ENCODE measurements around the gene SLIT3.

Gene SLIT3

GRCh38 chr5:169013208-169013728, 287.7 kb downstream of the SLIT3 start:
- Mint-ChIP-seq H3K4me1 (ENCODE audit: low read depth) (no peaks in the 10 kb centered on the region), H3K27me3 (no peaks in the 10 kb centered on the region), H3K27ac (no peak overlapping the region), H3K4me3 (no peak overlapping the region), H3K9me3 (no peaks in the 10 kb centered on the region), H3K36me3 (ENCODE audit: low read depth) (no peaks in the 10 kb centered on the region)
- intact Hi-C loops (cut with micrococcal nuclease), result no loop called here

DNA sequence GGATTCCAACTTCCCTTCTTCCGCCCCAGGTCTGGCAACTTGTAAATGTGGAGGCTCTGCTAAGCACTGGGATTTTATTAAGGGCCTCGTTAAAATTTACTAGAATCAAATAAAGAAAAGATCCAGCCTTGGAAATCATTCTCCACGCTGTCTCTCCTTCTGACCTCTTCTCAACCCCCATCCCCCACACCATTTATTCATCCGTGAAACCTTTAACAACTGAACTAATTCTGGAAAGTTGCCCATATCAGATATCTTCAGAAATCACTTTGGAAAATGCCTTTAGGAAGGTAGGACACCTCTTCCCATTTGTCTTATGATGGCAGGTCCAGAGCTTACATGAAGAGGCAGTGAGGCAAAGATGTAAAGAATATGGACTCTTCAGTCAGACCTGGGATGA, 288.5 kb downstream of the SLIT3 start:
- H3K27ac Mint-ChIP-seq, result no peak overlapping the region
- H3K27me3 Mint-ChIP-seq, result no peaks in the 10 kb centered on the region
- H3K36me3 Mint-ChIP-seq (ENCODE audit: low read depth), result no peaks in the 10 kb centered on the region
- H3K4me3 Mint-ChIP-seq, result no peak overlapping the region
- H3K4me1 Mint-ChIP-seq (ENCODE audit: low read depth), result no peaks in the 10 kb centered on the region
- intact Hi-C loops (cut with micrococcal nuclease), result no loop called here
- H3K9me3 Mint-ChIP-seq, result no peaks in the 10 kb centered on the region

GRCh38 chr5:169011451-169011850, 289.5 kb downstream of the SLIT3 start:
- no peaks in the 10 kb centered on the region for H3K36me3 Mint-ChIP-seq (ENCODE audit: low read depth)
- no peaks in the 10 kb centered on the region for H3K4me1 Mint-ChIP-seq (ENCODE audit: low read depth)
- H3K27me3 Mint-ChIP-seq, result no peaks in the 10 kb centered on the region
- no peaks in the 10 kb centered on the region for H3K9me3 Mint-ChIP-seq
- intact Hi-C loops (cut with micrococcal nuclease), result no loop called here
- no peak overlapping the region for H3K27ac Mint-ChIP-seq
- H3K4me3 Mint-ChIP-seq, result no peak overlapping the region

DNA sequence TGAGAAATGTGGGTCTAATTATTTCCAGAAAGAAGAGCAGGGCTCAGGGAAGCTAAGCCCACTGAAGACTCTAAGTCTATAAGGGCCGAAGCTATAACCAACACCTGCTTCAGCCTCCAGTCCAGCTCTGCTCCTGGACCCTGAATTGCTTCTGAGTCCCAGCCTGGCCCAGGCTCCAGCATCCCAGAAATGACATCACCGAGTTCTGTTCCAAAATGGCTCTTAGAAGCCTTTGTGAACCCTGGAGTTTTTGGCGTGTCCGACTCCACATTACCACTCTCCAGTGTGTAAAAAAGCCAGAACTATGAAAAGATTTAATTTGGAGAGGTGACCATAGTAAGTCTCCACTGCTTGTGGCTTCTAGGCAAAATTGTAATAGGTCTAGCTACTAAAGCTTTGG, 289.9 kb downstream of the SLIT3 start:
- Mint-ChIP-seq H3K4me3 (no peak overlapping the region), H3K36me3 (ENCODE audit: low read depth) (no peaks in the 10 kb centered on the region), H3K4me1 (ENCODE audit: low read depth) (no peaks in the 10 kb centered on the region), H3K27me3 (no peaks in the 10 kb centered on the region), H3K27ac (no peak overlapping the region), H3K9me3 (no peaks in the 10 kb centered on the region)
- intact Hi-C loops (cut with micrococcal nuclease), result no loop called here

- H3K4me3 Mint-ChIP-seq, result no peak overlapping the region
- H3K27me3 Mint-ChIP-seq, result no peaks in the 10 kb centered on the region
These were observed 291.8 kb downstream of the SLIT3 start for GRCh38 chr5:169009123-169009522.

GRCh38 chr5:169006842-169007790, 293.8 kb downstream of the SLIT3 start:
- Mint-ChIP-seq H3K27ac (no peak overlapping the region), H3K36me3 (ENCODE audit: low read depth) (no peaks in the 10 kb centered on the region), H3K4me3 (no peak overlapping the region), H3K9me3 (no peaks in the 10 kb centered on the region), H3K4me1 (ENCODE audit: low read depth) (no peaks in the 10 kb centered on the region), H3K27me3 (peaks cover 2% of the 10 kb centered on the region)
- intact Hi-C loops (cut with micrococcal nuclease), result no loop called here

More at GRCh38 chr5:169009123-169009522, 291.8 kb downstream of the SLIT3 start:
- Mint-ChIP-seq H3K9me3 (no peaks in the 10 kb centered on the region), H3K27ac (no peak overlapping the region), H3K4me1 (ENCODE audit: low read depth) (no peaks in the 10 kb centered on the region), H3K36me3 (ENCODE audit: low read depth) (no peaks in the 10 kb centered on the region)
- intact Hi-C loops (cut with micrococcal nuclease), result no loop called here

DNA sequence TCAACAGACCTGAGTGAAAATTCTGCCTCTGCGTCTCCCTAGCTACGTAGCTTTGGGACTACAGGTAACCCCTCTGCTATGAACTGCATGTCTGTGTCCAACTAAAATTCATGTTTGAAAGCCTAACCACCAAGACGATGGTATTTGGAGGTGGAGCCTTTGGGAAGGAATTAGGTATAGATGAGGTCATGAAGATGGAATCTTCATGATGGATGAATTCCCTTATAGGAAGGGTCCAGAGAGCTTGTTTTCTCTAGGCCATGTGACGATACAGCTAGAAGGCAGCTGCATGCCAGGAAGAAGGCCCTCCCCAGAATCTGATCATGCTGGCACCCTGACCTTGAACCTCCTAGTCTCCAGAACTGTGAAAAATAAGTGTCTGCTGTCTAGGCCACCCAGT, 296.4 kb downstream of the SLIT3 start:
- Mint-ChIP-seq H3K27me3 (peaks cover 5% of the 10 kb centered on the region), H3K4me1 (ENCODE audit: low read depth) (no peaks in the 10 kb centered on the region), H3K4me3 (no peak overlapping the region), H3K9me3 (no peaks in the 10 kb centered on the region), H3K27ac (no peak overlapping the region), H3K36me3 (ENCODE audit: low read depth) (no peaks in the 10 kb centered on the region)
- intact Hi-C loops (cut with micrococcal nuclease), result no loop called here

GRCh38 chr5:169003721-169004541, 297.0 kb downstream of the SLIT3 start:
- H3K9me3 Mint-ChIP-seq, result no peaks in the 10 kb centered on the region
- H3K27ac Mint-ChIP-seq, result no peak overlapping the region
- H3K36me3 Mint-ChIP-seq (ENCODE audit: low read depth), result no peaks in the 10 kb centered on the region
- no peak overlapping the region for H3K4me3 Mint-ChIP-seq
- H3K4me1 Mint-ChIP-seq (ENCODE audit: low read depth), result no peaks in the 10 kb centered on the region
- peaks cover 5% of the 10 kb centered on the region for H3K27me3 Mint-ChIP-seq
- intact Hi-C loops (cut with micrococcal nuclease), result no loop called here

DNA sequence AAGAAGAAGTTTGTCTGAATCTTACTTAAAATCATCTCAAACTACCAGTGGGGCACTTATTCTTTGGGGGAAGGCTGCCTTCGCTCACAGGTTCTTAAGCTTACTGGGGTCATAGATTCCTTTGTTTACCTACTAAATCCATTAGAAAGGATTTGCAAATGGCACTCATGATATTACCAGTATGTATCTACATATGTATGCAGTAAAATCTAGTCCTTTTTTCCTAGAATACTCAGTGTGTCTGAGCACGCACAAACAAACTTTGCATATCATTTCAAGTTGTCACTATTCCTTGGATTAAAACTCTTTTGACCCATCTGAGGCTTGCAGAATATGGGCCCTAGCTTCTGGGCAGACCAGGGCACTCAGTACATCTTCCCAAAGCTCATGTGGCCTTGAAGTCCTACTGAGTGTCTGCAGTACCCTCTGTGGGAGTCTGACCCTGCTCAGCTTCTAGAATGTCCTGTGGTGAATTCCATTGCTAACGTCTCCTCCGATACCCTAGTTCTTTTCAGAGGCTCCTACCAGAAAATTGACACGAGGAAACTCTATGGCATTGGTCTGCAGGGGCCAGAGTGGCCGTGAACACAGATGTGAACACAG, 297.9 kb downstream of the SLIT3 start:
- intact Hi-C loops (cut with micrococcal nuclease), result no loop called here
- Mint-ChIP-seq H3K4me3 (no peak overlapping the region), H3K4me1 (ENCODE audit: low read depth) (no peaks in the 10 kb centered on the region), H3K27me3 (peaks cover 5% of the 10 kb centered on the region), H3K27ac (no peak overlapping the region), H3K9me3 (no peaks in the 10 kb centered on the region), H3K36me3 (ENCODE audit: low read depth) (no peaks in the 10 kb centered on the region)

GRCh38 chr5:169001394-169001793, 299.5 kb downstream of the SLIT3 start:
- Mint-ChIP-seq H3K36me3 (ENCODE audit: low read depth) (no peaks in the 10 kb centered on the region), H3K4me3 (no peak overlapping the region), H3K27ac (no peak overlapping the region), H3K4me1 (ENCODE audit: low read depth) (no peaks in the 10 kb centered on the region), H3K27me3 (peaks cover 6% of the 10 kb centered on the region), H3K9me3 (no peaks in the 10 kb centered on the region)
- intact Hi-C loops (cut with micrococcal nuclease), result no loop called here

DNA sequence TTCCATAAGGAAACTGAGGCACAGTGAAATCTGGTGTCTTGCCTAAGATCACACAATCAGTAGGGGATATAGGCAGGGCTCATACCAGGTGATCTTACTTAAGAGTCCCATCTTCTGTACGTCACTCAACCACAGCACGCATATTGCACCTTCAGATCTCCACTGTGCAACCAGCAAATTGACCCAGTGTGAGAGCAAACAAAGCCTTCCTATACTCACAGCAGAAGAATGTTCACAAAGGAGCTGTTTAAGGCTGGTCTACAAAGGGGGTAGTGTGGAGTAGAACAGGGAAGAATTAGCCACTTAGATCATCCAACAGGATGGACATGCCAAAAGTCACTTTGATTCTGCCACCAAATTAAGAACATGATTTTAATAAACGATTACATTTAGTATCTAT, 305.9 kb downstream of the SLIT3 start:
- peaks cover 3% of the 10 kb centered on the region for H3K27me3 Mint-ChIP-seq
- no peak overlapping the region for H3K4me3 Mint-ChIP-seq
- no peaks in the 10 kb centered on the region for H3K4me1 Mint-ChIP-seq (ENCODE audit: low read depth)
- intact Hi-C loops (cut with micrococcal nuclease), result no loop called here
- no peaks in the 10 kb centered on the region for H3K36me3 Mint-ChIP-seq (ENCODE audit: low read depth)
- H3K9me3 Mint-ChIP-seq, result no peaks in the 10 kb centered on the region
- no peak overlapping the region for H3K27ac Mint-ChIP-seq

GRCh38 chr5:168992687-168993086, 308.3 kb downstream of the SLIT3 start:
- H3K36me3 Mint-ChIP-seq (ENCODE audit: low read depth), result no peaks in the 10 kb centered on the region
- no peak overlapping the region for H3K4me3 Mint-ChIP-seq

DNA sequence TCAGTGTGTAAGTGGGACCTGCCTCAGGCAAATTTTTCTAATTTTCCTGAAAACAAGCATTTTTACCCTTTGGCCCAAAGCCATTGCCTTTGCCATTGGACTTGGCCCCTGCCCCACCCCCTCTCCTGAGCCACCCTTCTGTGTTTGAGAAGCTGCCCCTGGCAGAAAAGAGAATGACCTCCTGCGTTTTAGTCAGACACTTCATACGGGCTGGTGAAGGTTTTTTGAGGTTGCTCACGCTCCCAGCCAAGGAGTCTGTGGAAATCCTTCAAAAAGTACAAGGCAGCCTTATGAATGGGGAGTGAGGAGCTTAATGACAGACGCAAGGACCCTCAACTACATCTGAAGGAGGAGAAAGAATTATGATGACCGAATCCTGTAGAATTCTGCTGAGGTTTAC, 308.9 kb downstream of the SLIT3 start:
- H3K4me1 Mint-ChIP-seq (ENCODE audit: low read depth), result no peaks in the 10 kb centered on the region
- H3K9me3 Mint-ChIP-seq, result no peaks in the 10 kb centered on the region
- no peaks in the 10 kb centered on the region for H3K36me3 Mint-ChIP-seq (ENCODE audit: low read depth)
- no peak overlapping the region for H3K27ac Mint-ChIP-seq
- intact Hi-C loops (cut with micrococcal nuclease), result no loop called here
- H3K27me3 Mint-ChIP-seq, result peaks cover 10% of the 10 kb centered on the region
- H3K4me3 Mint-ChIP-seq, result no peak overlapping the region

More at GRCh38 chr5:168992687-168993086, 308.3 kb downstream of the SLIT3 start:
- Mint-ChIP-seq H3K27me3 (peaks cover 10% of the 10 kb centered on the region), H3K27ac (no peak overlapping the region), H3K4me1 (ENCODE audit: low read depth) (no peaks in the 10 kb centered on the region), H3K9me3 (no peaks in the 10 kb centered on the region)
- intact Hi-C loops (cut with micrococcal nuclease), result no loop called here

- H3K27me3 Mint-ChIP-seq, result peaks cover 8% of the 10 kb centered on the region
- H3K4me3 Mint-ChIP-seq, result no peak overlapping the region
- intact Hi-C loops (cut with micrococcal nuclease), result no loop called here
- no peaks in the 10 kb centered on the region for H3K36me3 Mint-ChIP-seq (ENCODE audit: low read depth)
- H3K27ac Mint-ChIP-seq, result no peak overlapping the region
- H3K9me3 Mint-ChIP-seq, result no peaks in the 10 kb centered on the region
- H3K4me1 Mint-ChIP-seq (ENCODE audit: low read depth), result no peaks in the 10 kb centered on the region
These were observed 309.6 kb downstream of the SLIT3 start for GRCh38 chr5:168991311-168991710.
